Stimulated activated CD8-positive, alpha-beta memory T cell treated with anti-CD3 and anti-CD28 coated beads, Interleukin-4, amount 100 ng/mL, for 48 hours (primary cell): ENCODE results near the gene PDE4D.

Source experiments
- DNase-seq: peaks from one replicate; pipeline ENCODE4 v3.0.0-alpha.2; 2020

Gene PDE4D

GRCh38 chr5:59893429-59894227, at the start of gene PDE4D:
Gene PDE4D, minus strand, starts transcription at chr5:59893726.
- DNase-seq: peak; percentile 23

GRCh38 chr5:59937633-59938032, 44.1 kb upstream of the PDE4D start:
- no peak for DNase-seq

GRCh38 chr5:59923465-59923864, 29.9 kb upstream of the PDE4D start:
- no peak for DNase-seq

- no peak for DNase-seq
Measured at GRCh38 chr5:59922220-59922619, 28.7 kb upstream of the PDE4D start.

GRCh38 chr5:59921816-59922215, 28.3 kb upstream of the PDE4D start:
- no peak for DNase-seq

GRCh38 chr5:59919484-59919883, 26.0 kb upstream of the PDE4D start:
- no peak for DNase-seq

GRCh38 chr5:59917121-59917520, 23.6 kb upstream of the PDE4D start:
- DNase-seq: no peak

- DNase-seq: no peak
Measured at GRCh38 chr5:59905188-59905587, 11.7 kb upstream of the PDE4D start.

- DNase-seq: no peak
Measured at GRCh38 chr5:59897075-59897474, 3.5 kb upstream of the PDE4D start.

GRCh38 chr5:59891962-59892643, 1.4 kb downstream of the PDE4D start:
- DNase-seq: no peak

GRCh38 chr5:59887274-59887673, 6.3 kb downstream of the PDE4D start:
- DNase-seq: no peak

GRCh38 chr5:59874675-59875074, 18.9 kb downstream of the PDE4D start:
- no peak for DNase-seq

GRCh38 chr5:59873113-59873512, 20.4 kb downstream of the PDE4D start:
- no peak for DNase-seq

- DNase-seq: no peak
Measured at GRCh38 chr5:59866661-59867060, 26.9 kb downstream of the PDE4D start.

- no peak for DNase-seq
Measured at GRCh38 chr5:59864718-59865117, 28.8 kb downstream of the PDE4D start.

- DNase-seq: no peak
Measured at GRCh38 chr5:59863777-59864176, 29.7 kb downstream of the PDE4D start.

- DNase-seq: no peak
Measured at GRCh38 chr5:59856358-59856757, 37.2 kb downstream of the PDE4D start.

GRCh38 chr5:59850766-59851165, 42.8 kb downstream of the PDE4D start:
- DNase-seq: no peak

GRCh38 chr5:59847586-59847985, 45.9 kb downstream of the PDE4D start:
- DNase-seq: no peak

- DNase-seq: no peak
Measured at GRCh38 chr5:59845730-59846129, 47.8 kb downstream of the PDE4D start.

GRCh38 chr5:59843511-59844213, 49.9 kb downstream of the PDE4D start:
- no peak for DNase-seq

- DNase-seq: no peak
Measured at GRCh38 chr5:59842999-59843398, 50.5 kb downstream of the PDE4D start.

GRCh38 chr5:59840200-59840601, 53.3 kb downstream of the PDE4D start:
- DNase-seq: no peak

GRCh38 chr5:59838989-59839388, 54.5 kb downstream of the PDE4D start:
- DNase-seq: no peak
